Esophagus squamous epithelium (tissue), 4 donors: ENCODE data around the gene TMEM218.

Source experiments
- POLR2A ChIP-seq, 4 donors: fragments of 450-650 bp; IDR thresholded peaks; one replicate each; pipeline ENCODE4 v1.6.1; 2017; ENCODE audit warnings: antibody characterized with exemption in 4 of 4, mild to moderate bottlenecking in 4 of 4, moderate library complexity in 3 of 4
- TF ChIP-seq, protein P1 (sequence below), 6 experiments: fragments of 450-650 bp in 4 of 6; fragments of 200-600 bp in 2 of 6; sonication (generic) in 2 of 6; IDR thresholded peaks; one replicate each; pipeline ENCODE4 v1.5.1; 2016 to 2019; ENCODE audit warnings: antibody characterized with exemption in 6 of 6, mild to moderate bottlenecking in 4 of 6, moderate library complexity in 4 of 6

DNA sequence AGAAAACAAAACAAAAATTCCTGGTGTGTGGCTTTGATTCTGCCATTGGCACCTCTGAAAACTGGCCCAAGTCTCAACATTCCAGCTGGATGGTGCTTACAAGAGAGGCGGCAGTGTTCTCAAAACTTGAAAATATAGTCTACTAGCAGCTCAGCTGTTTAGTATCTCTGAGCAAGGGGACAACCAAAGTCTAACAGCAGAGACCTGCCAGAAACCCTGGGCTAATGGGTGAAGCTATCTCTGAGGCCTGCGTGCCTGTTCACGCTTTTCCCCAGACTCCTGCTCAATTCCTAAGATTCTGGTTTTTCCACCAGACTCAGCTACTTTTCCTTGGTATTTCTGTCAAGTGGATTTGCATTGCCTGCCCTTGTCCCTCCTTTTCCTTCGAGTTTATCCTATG lies 17.9 kb downstream of the TMEM218 start:
- no peak for TF ChIP-seq POLR2A (IDR thresholded peaks at IDR 0.05)
- TF ChIP-seq, protein P1, sequence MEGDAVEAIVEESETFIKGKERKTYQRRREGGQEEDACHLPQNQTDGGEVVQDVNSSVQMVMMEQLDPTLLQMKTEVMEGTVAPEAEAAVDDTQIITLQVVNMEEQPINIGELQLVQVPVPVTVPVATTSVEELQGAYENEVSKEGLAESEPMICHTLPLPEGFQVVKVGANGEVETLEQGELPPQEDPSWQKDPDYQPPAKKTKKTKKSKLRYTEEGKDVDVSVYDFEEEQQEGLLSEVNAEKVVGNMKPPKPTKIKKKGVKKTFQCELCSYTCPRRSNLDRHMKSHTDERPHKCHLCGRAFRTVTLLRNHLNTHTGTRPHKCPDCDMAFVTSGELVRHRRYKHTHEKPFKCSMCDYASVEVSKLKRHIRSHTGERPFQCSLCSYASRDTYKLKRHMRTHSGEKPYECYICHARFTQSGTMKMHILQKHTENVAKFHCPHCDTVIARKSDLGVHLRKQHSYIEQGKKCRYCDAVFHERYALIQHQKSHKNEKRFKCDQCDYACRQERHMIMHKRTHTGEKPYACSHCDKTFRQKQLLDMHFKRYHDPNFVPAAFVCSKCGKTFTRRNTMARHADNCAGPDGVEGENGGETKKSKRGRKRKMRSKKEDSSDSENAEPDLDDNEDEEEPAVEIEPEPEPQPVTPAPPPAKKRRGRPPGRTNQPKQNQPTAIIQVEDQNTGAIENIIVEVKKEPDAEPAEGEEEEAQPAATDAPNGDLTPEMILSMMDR (IDR thresholded peaks at IDR 0.05) = no peak
